Breast epithelium (tissue), 4 donors: Measurements from ENCODE around the gene ZNF236. TPM values are rescaled to one million over a fixed set of nuclear protein-coding genes. Genes with fewer than 3 reads are reported as not detected.
A peak's percentile ranks its signal among the peaks of the same experiment; 100 is the strongest.

Source experiments
- DNase-seq, 2 donors: peaks; one replicate each; pipeline ENCODE4 v3.0.0-alpha.2; 2019; ENCODE audit warnings: low spot score in 2 of 2
- H3K27ac ChIP-seq, 2 donors: fragments of 200-600 bp; sonication (generic) in 1 of 2; one replicate each; pipeline ENCODE4 v1.5.1; 2016 to 2019; ENCODE audit warnings: mild to moderate bottlenecking in 1 of 2
- H3K27me3 ChIP-seq, 2 donors: fragments of 200-600 bp; sonication (generic) in 1 of 2; one replicate each; pipeline versions ENCODE4 v1.5.1 to v1.6.0; 2017 to 2019; ENCODE audit warnings: control low read depth in 1 of 2, mild to moderate bottlenecking in 1 of 2
- H3K36me3 ChIP-seq: fragments of 200-600 bp; one replicate; pipeline ENCODE4 v1.5.1; 2019
- H3K4me1 ChIP-seq, 2 donors: fragments of 200-600 bp; sonication (generic); one replicate each; pipeline ENCODE4 v1.5.1; 2016 to 2019; ENCODE audit warnings: control low read depth in 1 of 2
- H3K4me3 ChIP-seq, 3 donors: fragments of 200-600 bp; sonication (generic); 1 replicate in 2 of 3; 2 replicates in 1 of 3; pipeline ENCODE4 v1.5.1; 2016 to 2019; ENCODE audit warnings: mild to moderate bottlenecking in 3 of 3, moderate library complexity in 2 of 3
- H3K9me3 ChIP-seq, 2 donors: fragments of 200-600 bp; sonication (generic) in 1 of 2; one replicate each; pipeline ENCODE4 v1.5.1; 2016 to 2019; ENCODE audit warnings: control low read depth in 1 of 2
- POLR2A ChIP-seq: fragments of 450-650 bp; IDR thresholded peaks from one replicate; pipeline ENCODE4 v1.6.1; 2016; ENCODE audit warnings: antibody characterized with exemption, mild to moderate bottlenecking, moderate library complexity
- POLR2AphosphoS5 ChIP-seq, 3 donors: sonication (generic); formaldehyde crosslinking; IDR thresholded peaks; one replicate each; pipeline ENCODE4 v1.6.1; 2017; ENCODE audit warnings: antibody characterized with exemption in 3 of 3
- intact Hi-C: fragments of 100-400 bp; cut with DNase I; formaldehyde crosslinking; loops from one replicate; pipeline ENCODE4 v1.15.1; 2023; ENCODE audit warnings: low total_unique reads
- total RNA-seq, 3 donors: library from RNA; depleted of rRNA; stranded (reverse); fragments of >200 nt; gene quantifications; one replicate each; pipeline ENCODE4 v1.1.0, GENCODE V29; 2016
- TF ChIP-seq, protein P1 (sequence below), 3 donors: fragments of 450-650 bp; IDR thresholded peaks; one replicate each; pipeline ENCODE4 v1.5.1; 2016 to 2017; ENCODE audit warnings: antibody characterized with exemption in 3 of 3, mild to moderate bottlenecking in 3 of 3, moderate library complexity in 3 of 3

ZNF236 gene
- total RNA-seq, 3 donors from 2014 or later: 12.3 to 28.2 (median 27.1) TPM

DNA sequence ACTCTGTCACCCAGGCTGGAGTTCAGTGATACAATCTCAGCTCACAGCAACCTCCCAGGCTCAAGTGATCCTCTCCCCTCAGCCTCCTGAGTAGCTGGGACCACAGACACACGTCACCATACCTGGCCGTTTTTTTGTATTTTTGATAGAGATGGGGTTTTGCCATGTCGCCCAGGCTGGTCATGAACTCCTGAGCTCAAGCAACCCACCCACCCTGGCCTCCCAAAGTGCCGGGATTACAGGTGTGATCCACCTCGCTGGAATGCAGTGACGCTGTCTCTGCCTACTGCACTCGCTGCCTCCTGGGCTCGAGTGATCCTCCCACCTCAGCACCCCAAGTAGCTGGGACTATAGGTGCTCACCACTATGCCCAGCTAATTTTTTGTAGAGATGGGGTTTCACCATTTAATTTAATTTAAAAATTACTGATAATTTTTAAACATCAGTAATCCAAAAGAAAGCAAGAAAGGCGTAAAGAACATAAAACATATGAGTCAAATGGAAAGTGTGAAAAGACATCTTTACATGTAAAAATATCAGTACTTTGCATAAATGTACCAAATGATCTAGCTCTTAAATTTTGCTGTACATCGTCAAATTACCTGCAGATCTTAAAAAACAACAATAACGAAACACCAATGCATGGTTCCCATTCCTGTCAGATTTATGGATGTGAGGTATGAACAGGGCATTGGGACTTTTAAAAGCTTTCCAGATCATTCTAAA is 2.8 kb upstream of the ZNF236 start:
- no peak for DNase-seq
- intact Hi-C loops: no loop called here

DNA sequence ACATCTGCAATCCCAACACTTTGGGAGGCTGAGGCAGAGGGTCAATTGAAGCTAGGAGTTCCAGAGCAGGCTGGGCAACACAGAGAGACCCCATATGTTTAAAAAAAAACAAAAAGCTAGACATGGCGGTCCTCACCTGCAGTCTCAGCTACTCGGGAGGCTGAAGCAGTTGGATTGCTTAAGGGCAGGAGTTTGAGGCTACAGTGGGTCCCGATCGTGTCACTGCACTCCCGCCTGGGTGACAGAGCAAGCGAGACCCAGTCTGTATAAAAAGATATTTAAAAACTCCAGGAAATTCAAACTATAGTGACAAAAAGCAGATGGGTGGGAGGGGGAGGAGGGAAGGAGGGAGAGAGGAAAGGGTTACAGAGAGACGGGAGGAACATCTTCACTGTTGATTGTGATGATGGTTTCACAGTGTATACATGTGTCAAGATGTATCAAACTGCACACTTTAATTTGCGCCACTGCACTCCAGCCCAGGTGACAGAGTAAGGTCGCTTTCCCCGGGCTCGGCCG is 942 bp upstream of the ZNF236 start:
- no peak for DNase-seq
- Histone ChIP-seq H3K4me1 (peaks cover 0 to 3% of the 10 kb centered on the region in 2 donors), H3K27ac (peak overlapping the region; percentile 95 to 99), H3K9me3 (no peaks in the 10 kb centered on the region), H3K36me3 (no peaks in the 10 kb centered on the region), H3K4me3 (peak overlapping the region; percentile 59 to 94 (median 83)), H3K27me3 (no peaks in the 10 kb centered on the region)
- intact Hi-C loops: no loop called here
- TF ChIP-seq POLR2A: no peak
- TF ChIP-seq, protein P1, sequence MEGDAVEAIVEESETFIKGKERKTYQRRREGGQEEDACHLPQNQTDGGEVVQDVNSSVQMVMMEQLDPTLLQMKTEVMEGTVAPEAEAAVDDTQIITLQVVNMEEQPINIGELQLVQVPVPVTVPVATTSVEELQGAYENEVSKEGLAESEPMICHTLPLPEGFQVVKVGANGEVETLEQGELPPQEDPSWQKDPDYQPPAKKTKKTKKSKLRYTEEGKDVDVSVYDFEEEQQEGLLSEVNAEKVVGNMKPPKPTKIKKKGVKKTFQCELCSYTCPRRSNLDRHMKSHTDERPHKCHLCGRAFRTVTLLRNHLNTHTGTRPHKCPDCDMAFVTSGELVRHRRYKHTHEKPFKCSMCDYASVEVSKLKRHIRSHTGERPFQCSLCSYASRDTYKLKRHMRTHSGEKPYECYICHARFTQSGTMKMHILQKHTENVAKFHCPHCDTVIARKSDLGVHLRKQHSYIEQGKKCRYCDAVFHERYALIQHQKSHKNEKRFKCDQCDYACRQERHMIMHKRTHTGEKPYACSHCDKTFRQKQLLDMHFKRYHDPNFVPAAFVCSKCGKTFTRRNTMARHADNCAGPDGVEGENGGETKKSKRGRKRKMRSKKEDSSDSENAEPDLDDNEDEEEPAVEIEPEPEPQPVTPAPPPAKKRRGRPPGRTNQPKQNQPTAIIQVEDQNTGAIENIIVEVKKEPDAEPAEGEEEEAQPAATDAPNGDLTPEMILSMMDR (IDR thresholded peaks at IDR 0.05): no peak
- TF ChIP-seq POLR2AphosphoS5 (IDR thresholded peaks at IDR 0.05): no peak

More for the DNA sequence above, 2.8 kb upstream of the ZNF236 start:
- Histone ChIP-seq H3K27ac (no peak overlapping the region), H3K27me3 (no peaks in the 10 kb centered on the region), H3K36me3 (no peaks in the 10 kb centered on the region), H3K4me1 (no peaks in the 10 kb centered on the region), H3K9me3 (no peaks in the 10 kb centered on the region), H3K4me3 (no peak overlapping the region)
- TF ChIP-seq POLR2AphosphoS5 (IDR thresholded peaks at IDR 0.05): no peak
- TF ChIP-seq POLR2A: no peak
- TF ChIP-seq, protein P1 (IDR thresholded peaks at IDR 0.05): no peak

DNA sequence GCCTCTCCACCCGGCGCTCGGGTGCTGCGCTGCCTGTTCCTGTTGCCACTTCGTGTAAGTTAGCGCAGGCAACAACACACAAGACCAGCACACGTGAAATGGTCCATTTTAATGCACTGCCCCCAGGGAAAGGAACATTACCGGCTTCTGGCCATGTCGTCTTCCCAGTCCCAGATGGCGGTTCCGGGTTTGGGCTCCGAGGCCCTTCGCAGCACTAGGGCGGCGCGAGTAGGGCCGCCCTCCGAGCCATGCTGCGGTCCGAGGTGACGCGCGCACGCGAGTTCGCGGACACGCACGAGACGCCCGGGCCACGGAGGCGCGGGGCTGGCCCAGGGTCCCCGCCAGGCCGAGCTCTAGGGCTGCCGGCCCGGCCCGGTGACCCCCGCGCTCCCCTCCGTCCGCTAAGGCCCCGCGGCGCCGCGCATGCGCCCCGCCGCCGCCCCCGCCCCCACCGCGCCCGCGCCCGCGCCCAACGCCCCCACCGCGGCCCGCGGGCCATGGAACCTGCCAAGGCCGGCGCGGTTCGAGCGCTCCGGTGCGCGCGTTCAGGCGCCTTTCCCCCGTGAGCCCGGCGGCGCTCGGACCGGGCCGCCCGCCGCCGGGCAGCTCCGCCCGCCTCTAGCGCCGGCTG is 367 bp upstream of the ZNF236 start:
- Histone ChIP-seq H3K36me3 (no peaks in the 10 kb centered on the region), H3K9me3 (no peaks in the 10 kb centered on the region), H3K4me3 (peak overlapping the region; percentile 59 to 94 (median 83)), H3K4me1 (peaks cover 0 to 3% of the 10 kb centered on the region in 2 donors), H3K27ac (peak overlapping the region; percentile 95 to 99), H3K27me3 (no peaks in the 10 kb centered on the region)
- intact Hi-C loops: loop anchor here (2.0 kb wide), 1 partner anchor 69 kb away; no protein-coding TSS in a partner anchor
- TF ChIP-seq POLR2AphosphoS5 (IDR thresholded peaks at IDR 0.05): peak; percentile 40 to 50 (median 46)
- TF ChIP-seq, protein P1 (IDR thresholded peaks at IDR 0.05): no peak
- DNase-seq: peak; percentile 43 to 60

DNA sequence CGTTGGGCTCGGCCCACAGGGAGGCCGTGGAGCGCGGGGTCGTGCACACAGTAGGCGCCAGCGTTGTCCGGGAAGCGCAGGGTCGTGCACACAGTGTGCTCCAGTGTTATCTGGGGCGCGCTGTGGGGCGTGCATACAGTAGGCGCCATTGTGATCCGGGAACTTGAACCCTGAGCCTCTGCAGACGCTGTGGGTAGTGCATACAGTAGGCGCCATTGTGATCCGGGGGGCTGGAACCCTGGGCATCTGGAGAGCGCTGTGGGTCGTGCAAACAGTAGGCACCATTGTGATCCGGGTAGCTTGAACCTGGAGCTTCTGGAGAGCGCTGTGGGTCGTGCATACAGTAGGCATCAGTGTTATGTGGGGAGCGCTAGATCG is 793 bp downstream of the ZNF236 start:
- Histone ChIP-seq H3K9me3 (no peaks in the 10 kb centered on the region), H3K36me3 (no peaks in the 10 kb centered on the region), H3K4me1 (peaks cover 0 to 3% of the 10 kb centered on the region in 2 donors), H3K4me3 (peak overlapping the region; percentile 59 to 94 (median 83)), H3K27me3 (no peaks in the 10 kb centered on the region), H3K27ac (peak overlapping the region; percentile 90 to 99)
- TF ChIP-seq POLR2A (no peak), POLR2AphosphoS5 (IDR thresholded peaks at IDR 0.05) (no peak)
- TF ChIP-seq, protein P1 (IDR thresholded peaks at IDR 0.05): no peak
- intact Hi-C loops: loop anchor here (2.0 kb wide), 1 partner anchor 70 kb away; no protein-coding TSS in a partner anchor
- DNase-seq: no peak

DNA sequence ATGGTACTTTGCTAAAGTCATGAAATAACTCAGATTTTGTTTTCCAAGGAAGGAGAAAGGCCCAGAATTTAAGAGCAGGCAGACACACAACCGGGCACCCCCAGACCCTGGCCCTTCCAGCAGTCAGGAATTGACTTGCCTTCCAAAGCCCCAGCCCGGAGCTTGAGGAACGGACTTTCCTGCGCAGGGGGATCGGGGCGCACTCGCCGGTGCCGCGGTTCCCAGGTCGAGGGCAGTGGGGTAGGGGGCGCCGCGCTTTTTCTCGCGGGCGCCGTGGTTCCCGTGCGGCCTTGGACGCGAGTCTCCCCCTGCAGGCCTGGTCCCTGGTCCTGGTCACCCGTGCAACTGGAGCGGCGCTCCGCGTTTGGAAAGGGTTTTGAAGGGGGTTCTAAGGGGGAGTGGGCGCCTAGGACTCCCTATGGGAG is 1.2 kb downstream of the ZNF236 start:
- H3K4me1 ChIP-seq: peaks cover 0 to 3% of the 10 kb centered on the region in 2 donors

More for the DNA sequence above, 1.2 kb downstream of the ZNF236 start:
- Histone ChIP-seq H3K27me3 (no peaks in the 10 kb centered on the region), H3K36me3 (no peaks in the 10 kb centered on the region), H3K4me3 (peak overlapping the region; percentile 59 to 94 (median 83)), H3K9me3 (no peaks in the 10 kb centered on the region), H3K27ac (peak overlapping the region; percentile 90 to 99)
- DNase-seq: no peak
- intact Hi-C loops: loop anchor here (2.0 kb wide), 2 partner anchors 41 to 71 kb away; no protein-coding TSS in a partner anchor
- TF ChIP-seq, protein P1 (IDR thresholded peaks at IDR 0.05): no peak
- TF ChIP-seq POLR2AphosphoS5 (IDR thresholded peaks at IDR 0.05): no peak
- TF ChIP-seq POLR2A: no peak
